HL-60 (cell line): Measurements from ENCODE around the gene ITGAV.

ENCODE experiments used
- DNase-seq, 2 experiments: peaks; one replicate each; pipeline ENCODE4 v3.0.0-alpha.2; 2010 to 2020; ENCODE audit warnings: low read depth in 1 of 2, low spot score in 1 of 2
- H3K27ac ChIP-seq: fragments of 250-450 bp; sonication (Bioruptor Pico); replicated peaks from 2 replicates; pipeline ENCODE4 v1.5.1; 2020; ENCODE audit warnings: mild to moderate bottlenecking, moderate library complexity
- H3K27me3 ChIP-seq: fragments of 250-450 bp; sonication (Bioruptor Pico); 2 replicates; pipeline ENCODE4 v1.5.1; 2021; ENCODE audit warnings: mild to moderate bottlenecking, moderate library complexity; ENCODE audit not compliant: insufficient read depth, poor library complexity, severe bottlenecking
- H3K4me3 ChIP-seq: replicated peaks from 2 replicates; pipeline ENCODE4 v1.5.1; 2011; ENCODE audit warnings: mild to moderate bottlenecking, control low read depth, low read length; ENCODE audit not compliant: insufficient read depth
- CTCF ChIP-seq: IDR thresholded peaks from one replicate; pipeline ENCODE4 v1.5.1; 2011; ENCODE audit warnings: low read length, control low read depth, inconsistent platforms; ENCODE audit not compliant: insufficient read depth
- GABPA ChIP-seq: IDR thresholded peaks from 2 replicates; pipeline ENCODE4 v1.6.1; 2012; ENCODE audit warnings: low read depth
- POLR2AphosphoS5 ChIP-seq: IDR thresholded peaks from 2 replicates; pipeline ENCODE4 v1.6.1; 2012; ENCODE audit warnings: low read depth
- REST ChIP-seq: IDR thresholded peaks from 2 replicates; pipeline ENCODE4 v1.6.1; 2012; ENCODE audit warnings: low read depth; ENCODE audit not compliant: insufficient replicate concordance
- SPI1 ChIP-seq: IDR thresholded peaks from 2 replicates; pipeline ENCODE4 v1.6.1; 2012; ENCODE audit warnings: low read depth, mild to moderate bottlenecking, borderline replicate concordance

Gene ITGAV

GRCh38 chr2:186584053-186584452 is 5.8 kb upstream of the ITGAV start:
- no peak for TF ChIP-seq SPI1
- TF ChIP-seq CTCF: no peak
- no peak for TF ChIP-seq POLR2AphosphoS5
- TF ChIP-seq GABPA: no peak
- no peak for TF ChIP-seq REST
- no peak overlapping the region for H3K27ac ChIP-seq
- no peak overlapping the region for H3K4me3 ChIP-seq
- no peaks in the 10 kb centered on the region for H3K27me3 ChIP-seq
- no peak for DNase-seq

GRCh38 chr2:186588421-186588820 is 1.4 kb upstream of the ITGAV start:
- no peak for DNase-seq
- no peaks in the 10 kb centered on the region for H3K27me3 ChIP-seq
- H3K27ac ChIP-seq: no peak overlapping the region
- TF ChIP-seq POLR2AphosphoS5 (no peak), GABPA (no peak), CTCF (no peak), SPI1 (no peak), REST (no peak)
- no peak overlapping the region for H3K4me3 ChIP-seq

GRCh38 chr2:186588940-186589611 is 780 bp upstream of the ITGAV start:
- DNase-seq: no peak
- Histone ChIP-seq H3K27ac (peak overlapping the region; percentile 93), H3K4me3 (peak overlapping the region; percentile 86), H3K27me3 (no peaks in the 10 kb centered on the region)
- TF ChIP-seq SPI1 (no peak), GABPA (no peak), CTCF (no peak), REST (no peak), POLR2AphosphoS5 (no peak)
